OCI-LY7 (cell line): ENCODE measurements around the gene PSKH1.

Source experiments
- EZH2phosphoT487 ChIP-seq: fragments of 200-600 bp; sonication (generic); IDR thresholded peaks from 2 replicates; pipeline ENCODE4 v1.6.1; 2018; ENCODE audit warnings: low read depth, borderline replicate concordance, mild to moderate bottlenecking, mixed run types, antibody characterized with exemption, low read length, moderate library complexity, mixed read lengths
- TF ChIP-seq, protein P1 (sequence below): fragments of 200-600 bp; sonication (generic); conservative IDR thresholded peaks from 2 replicates; pipeline ENCODE4 v1.5.1; 2014; ENCODE audit warnings: mild to moderate bottlenecking, antibody characterized with exemption, low read length, moderate library complexity, mixed read lengths

DNA sequence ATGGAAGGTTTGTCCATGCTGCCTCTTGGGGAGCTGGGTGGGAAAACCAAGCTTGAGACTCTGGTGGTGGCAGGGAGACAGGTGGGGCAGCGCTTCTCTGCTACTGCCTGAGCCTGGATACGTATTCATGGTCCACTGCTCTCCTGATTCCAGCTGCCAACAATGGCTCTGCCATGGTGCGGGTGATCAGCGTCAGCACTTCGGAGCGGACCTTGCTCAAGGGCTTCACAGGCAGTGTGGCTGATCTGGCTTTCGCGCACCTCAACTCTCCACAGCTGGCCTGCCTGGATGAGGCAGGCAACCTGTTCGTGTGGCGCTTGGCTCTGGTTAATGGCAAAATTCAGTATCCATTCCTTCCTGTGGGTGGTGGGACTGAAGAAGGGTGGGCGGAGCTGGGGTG lies 16.0 kb upstream of the PSKH1 start:
- TF ChIP-seq, protein P1, sequence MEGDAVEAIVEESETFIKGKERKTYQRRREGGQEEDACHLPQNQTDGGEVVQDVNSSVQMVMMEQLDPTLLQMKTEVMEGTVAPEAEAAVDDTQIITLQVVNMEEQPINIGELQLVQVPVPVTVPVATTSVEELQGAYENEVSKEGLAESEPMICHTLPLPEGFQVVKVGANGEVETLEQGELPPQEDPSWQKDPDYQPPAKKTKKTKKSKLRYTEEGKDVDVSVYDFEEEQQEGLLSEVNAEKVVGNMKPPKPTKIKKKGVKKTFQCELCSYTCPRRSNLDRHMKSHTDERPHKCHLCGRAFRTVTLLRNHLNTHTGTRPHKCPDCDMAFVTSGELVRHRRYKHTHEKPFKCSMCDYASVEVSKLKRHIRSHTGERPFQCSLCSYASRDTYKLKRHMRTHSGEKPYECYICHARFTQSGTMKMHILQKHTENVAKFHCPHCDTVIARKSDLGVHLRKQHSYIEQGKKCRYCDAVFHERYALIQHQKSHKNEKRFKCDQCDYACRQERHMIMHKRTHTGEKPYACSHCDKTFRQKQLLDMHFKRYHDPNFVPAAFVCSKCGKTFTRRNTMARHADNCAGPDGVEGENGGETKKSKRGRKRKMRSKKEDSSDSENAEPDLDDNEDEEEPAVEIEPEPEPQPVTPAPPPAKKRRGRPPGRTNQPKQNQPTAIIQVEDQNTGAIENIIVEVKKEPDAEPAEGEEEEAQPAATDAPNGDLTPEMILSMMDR, result no peak
- TF ChIP-seq EZH2phosphoT487, result no peak
